ENCODE data around the gene RMP24. TPM values are rescaled to one million over a fixed set of nuclear protein-coding genes. Genes with fewer than 3 reads are reported as not detected.

Gene RMP24

DNA sequence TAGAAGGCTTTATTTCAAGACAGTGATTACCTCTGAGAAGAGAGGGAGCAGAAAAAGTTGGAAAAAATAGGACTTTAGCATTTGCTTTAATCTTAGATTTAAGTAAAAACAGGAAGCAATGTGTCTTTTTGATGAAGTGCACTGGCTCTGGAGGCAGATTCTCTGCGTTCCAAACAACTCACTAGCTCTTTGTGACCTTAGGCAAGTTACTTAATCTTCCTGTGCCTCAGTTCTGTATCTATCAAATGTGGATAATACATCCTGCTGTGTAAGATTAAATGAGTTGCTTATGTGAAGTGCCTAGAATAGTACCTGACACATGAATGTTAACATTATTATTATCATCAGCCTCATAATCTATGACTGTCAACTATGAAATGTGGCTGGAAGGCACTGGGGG is 52.5 kb downstream of the RMP24 start:
- TF ChIP-seq, protein P1, sequence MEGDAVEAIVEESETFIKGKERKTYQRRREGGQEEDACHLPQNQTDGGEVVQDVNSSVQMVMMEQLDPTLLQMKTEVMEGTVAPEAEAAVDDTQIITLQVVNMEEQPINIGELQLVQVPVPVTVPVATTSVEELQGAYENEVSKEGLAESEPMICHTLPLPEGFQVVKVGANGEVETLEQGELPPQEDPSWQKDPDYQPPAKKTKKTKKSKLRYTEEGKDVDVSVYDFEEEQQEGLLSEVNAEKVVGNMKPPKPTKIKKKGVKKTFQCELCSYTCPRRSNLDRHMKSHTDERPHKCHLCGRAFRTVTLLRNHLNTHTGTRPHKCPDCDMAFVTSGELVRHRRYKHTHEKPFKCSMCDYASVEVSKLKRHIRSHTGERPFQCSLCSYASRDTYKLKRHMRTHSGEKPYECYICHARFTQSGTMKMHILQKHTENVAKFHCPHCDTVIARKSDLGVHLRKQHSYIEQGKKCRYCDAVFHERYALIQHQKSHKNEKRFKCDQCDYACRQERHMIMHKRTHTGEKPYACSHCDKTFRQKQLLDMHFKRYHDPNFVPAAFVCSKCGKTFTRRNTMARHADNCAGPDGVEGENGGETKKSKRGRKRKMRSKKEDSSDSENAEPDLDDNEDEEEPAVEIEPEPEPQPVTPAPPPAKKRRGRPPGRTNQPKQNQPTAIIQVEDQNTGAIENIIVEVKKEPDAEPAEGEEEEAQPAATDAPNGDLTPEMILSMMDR (IDR thresholded peaks at IDR 0.05; ENCODE audit: insufficient read depth in 1 of 2, low read depth in 1 of 2, low read length in 1 of 2, severe bottlenecking in 1 of 2, unreplicated experiment in 1 of 2): no peak
- intact Hi-C loops (cut with micrococcal nuclease; ENCODE audit: unreplicated experiment): loop anchor here (5.0 kb wide), 1 partner anchor 52 kb away; no protein-coding TSS in a partner anchor
- no peaks in the 10 kb centered on the region for H3K27me3 Mint-ChIP-seq (ENCODE audit: insufficient read depth, unreplicated experiment)

DNA sequence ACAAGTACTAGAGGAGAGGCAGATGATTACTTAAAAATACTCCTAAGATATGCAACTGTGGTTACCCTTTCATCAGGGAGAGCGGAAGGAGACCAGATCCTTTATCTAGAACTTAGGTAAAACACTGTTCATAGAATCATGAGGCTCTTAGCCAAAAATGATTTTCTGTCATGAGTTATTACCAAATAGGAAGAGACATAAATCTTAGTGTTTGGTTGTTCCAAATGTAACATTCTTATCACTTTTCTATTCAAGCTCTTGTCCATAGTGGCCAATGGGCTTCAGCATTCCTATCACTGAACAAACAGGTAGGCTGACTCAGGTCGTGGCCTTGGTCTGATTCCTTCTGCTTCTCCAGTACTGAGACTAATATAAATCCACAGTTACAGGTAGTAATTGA is 56.4 kb downstream of the RMP24 start:
- Histone ChIP-seq H3K9me3 (no peaks in the 10 kb centered on the region), H3K4me1 (no peaks in the 10 kb centered on the region), H3K36me3 (ENCODE audit: control insufficient read depth, insufficient read depth, low read length) (no peaks in the 10 kb centered on the region), H3K4me3 (ENCODE audit: low read depth, low read length) (no peak overlapping the region), H3K27me3 (replicated peaks; ENCODE audit: control insufficient read depth, insufficient read depth, low read length) (no peaks in the 10 kb centered on the region)
- intact Hi-C loops (cut with micrococcal nuclease; ENCODE audit: unreplicated experiment): loop anchor here (5.0 kb wide), 1 partner anchor 48 kb away; no protein-coding TSS in a partner anchor
- no peak overlapping the region for H3K4me3 Mint-ChIP-seq (ENCODE audit: unreplicated experiment)
- no peaks in the 10 kb centered on the region for H3K9me3 Mint-ChIP-seq (ENCODE audit: unreplicated experiment)
- DNase-seq: peak in 1 of 2 experiments; percentile 8
- H3K36me3 Mint-ChIP-seq (ENCODE audit: insufficient read depth, unreplicated experiment): peaks cover 10% of the 10 kb centered on the region
- TF ChIP-seq, protein P1 (IDR thresholded peaks at IDR 0.05; ENCODE audit: insufficient read depth in 1 of 2, low read depth in 1 of 2, low read length in 1 of 2, severe bottlenecking in 1 of 2, unreplicated experiment in 1 of 2): no peak
- no TSS peak for BruUV-seq (replicated peaks)
- POLR2A ChIA-PET: no interaction called here
- H3K4me1 Mint-ChIP-seq (ENCODE audit: low read depth, unreplicated experiment): peaks cover 10% of the 10 kb centered on the region
- no peak overlapping the region for H3K27ac Mint-ChIP-seq (ENCODE audit: unreplicated experiment)
- CTCF ChIA-PET: interaction anchor here (0.6 kb wide), 1 partner anchor 46 kb away, joined by 6 read pairs; no protein-coding TSS in a partner anchor
- no peaks in the 10 kb centered on the region for H3K27me3 Mint-ChIP-seq (ENCODE audit: insufficient read depth, unreplicated experiment)

More for the DNA sequence above, 52.5 kb downstream of the RMP24 start:
- DNase-seq: no peak
- no peak overlapping the region for H3K4me3 ChIP-seq (ENCODE audit: low read depth, low read length)
- no peaks in the 10 kb centered on the region for H3K4me1 ChIP-seq
- H3K27me3 ChIP-seq (replicated peaks; ENCODE audit: control insufficient read depth, insufficient read depth, low read length): no peaks in the 10 kb centered on the region
- H3K9me3 ChIP-seq: no peaks in the 10 kb centered on the region
- no peaks in the 10 kb centered on the region for H3K36me3 ChIP-seq (ENCODE audit: control insufficient read depth, insufficient read depth, low read length)
- no TSS peak for BruUV-seq (replicated peaks)
- Mint-ChIP-seq H3K9me3 (ENCODE audit: unreplicated experiment) (no peaks in the 10 kb centered on the region), H3K27ac (ENCODE audit: unreplicated experiment) (no peak overlapping the region), H3K36me3 (ENCODE audit: insufficient read depth, unreplicated experiment) (peaks cover 6% of the 10 kb centered on the region), H3K4me1 (ENCODE audit: low read depth, unreplicated experiment) (no peaks in the 10 kb centered on the region), H3K4me3 (ENCODE audit: unreplicated experiment) (no peak overlapping the region)
- ChIA-PET CTCF (no interaction called here), POLR2A (no interaction called here)

Small RNA genes lying within 50 kb of the gene (microRNA-seq; reads per million reads assigned to microRNA genes)
- 0.56 reads per million for gene MIR3929

Other genes with a start within 250 kb of the RMP24 start
- 18.9 and 21.1 TPM in 2 replicates for gene RPRD1A, start 94.9 kb downstream of the RMP24 start, total RNA-seq (2022)
- 19.5 and 20.1 TPM in 2 replicates for gene SLC39A6, start 156.7 kb downstream of the RMP24 start, total RNA-seq (2022)
- gene ELP2, start 157.2 kb downstream of the RMP24 start, total RNA-seq (2022): 43.2 and 45.9 TPM in 2 replicates
- gene MOCOS, start 214.8 kb downstream of the RMP24 start, total RNA-seq (2022): 4.1 and 5.5 TPM in 2 replicates

Measured in Caco-2 (cell line).